GM12891 (cell line): ENCODE measurements around the gene SV2C.

Experiments used
- DNase-seq: peaks from one replicate; pipeline ENCODE4 v3.0.0; 2011; ENCODE audit warnings: low spot score; ENCODE audit not compliant: insufficient read length
- FAIRE-seq: peaks from 2 replicates; lab custom pipeline; 2011; peaks lifted over from hg19 to GRCh38; lab: Jason Lieb, UNC
- PAX5 ChIP-seq: IDR thresholded peaks from 2 replicates; pipeline ENCODE4 v1.6.1; 2011; ENCODE audit warnings: low read length, moderate library complexity, mild to moderate bottlenecking; ENCODE audit not compliant: insufficient read depth, severe bottlenecking
- POLR2A ChIP-seq: IDR thresholded peaks from 2 replicates; pipeline ENCODE4 v1.6.1; 2011; ENCODE audit warnings: low read depth, low read length, control low read depth
- POLR2AphosphoS5 ChIP-seq: IDR thresholded peaks from 2 replicates; pipeline ENCODE4 v1.6.1; 2011; ENCODE audit warnings: low read depth, low read length, control low read depth
- POU2F2 ChIP-seq: IDR thresholded peaks from 2 replicates; pipeline ENCODE4 v1.6.1; 2011; ENCODE audit warnings: low read depth, mild to moderate bottlenecking, control low read depth, low read length, moderate library complexity
- SPI1 ChIP-seq: IDR thresholded peaks from 2 replicates; pipeline ENCODE4 v1.6.1; 2011; ENCODE audit warnings: low read depth, low read length, control low read depth
- TAF1 ChIP-seq: IDR thresholded peaks from 2 replicates; pipeline ENCODE4 v1.6.1; 2011; ENCODE audit warnings: low read depth, low read length, control low read depth

The SV2C gene

DNA sequence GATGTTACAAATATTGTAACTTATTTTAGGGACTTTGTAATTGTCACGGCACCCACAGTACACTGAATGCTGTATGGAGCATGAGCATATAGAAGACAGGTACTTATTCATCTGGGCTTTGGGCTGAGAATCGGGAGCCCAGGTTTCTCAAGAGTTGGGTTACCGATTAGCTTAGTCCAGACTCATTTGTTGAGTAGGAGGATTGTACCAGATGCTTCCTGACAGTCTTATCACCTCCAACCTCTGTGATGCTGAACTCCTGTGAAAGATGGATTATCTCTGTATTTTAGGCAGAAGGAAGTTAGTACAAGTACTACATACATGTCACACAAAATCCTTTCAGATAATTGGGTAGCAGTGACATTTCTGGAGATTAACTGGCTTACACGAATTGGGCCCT lies 79.2 kb downstream of the SV2C start:
- DNase-seq (no peak), FAIRE-seq (no peak)
- no peak for TF ChIP-seq SPI1
- no peak for TF ChIP-seq POLR2AphosphoS5
- TF ChIP-seq PAX5: no peak
- TF ChIP-seq POLR2A: no peak
- no peak for TF ChIP-seq TAF1

DNA sequence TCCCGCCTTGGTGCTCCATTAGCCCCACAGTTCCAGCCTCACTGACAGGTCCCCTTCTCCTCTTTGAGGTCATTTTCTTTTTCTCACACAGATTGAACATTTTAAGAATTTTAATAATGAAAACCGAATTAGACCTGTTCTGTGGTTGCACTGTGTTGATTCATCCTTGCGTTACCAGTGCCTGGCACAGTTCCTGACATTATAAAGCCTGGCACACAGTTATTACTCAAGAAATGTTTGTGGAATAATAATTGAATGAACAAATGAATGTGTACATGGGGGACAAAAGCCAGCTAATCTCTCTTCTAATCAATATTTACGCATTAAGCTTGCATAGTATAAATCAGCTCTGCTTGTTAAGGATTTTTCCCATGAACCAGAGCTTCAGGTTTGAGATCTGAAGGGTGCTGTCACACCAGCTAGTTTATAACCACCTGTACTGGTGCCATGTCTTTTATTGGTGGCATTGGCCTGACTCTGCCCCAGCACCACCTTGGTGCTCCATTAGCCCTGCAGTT lies 80.0 kb downstream of the SV2C start:
- FAIRE-seq: no peak
- no peak for TF ChIP-seq POLR2AphosphoS5
- no peak for TF ChIP-seq POLR2A
- no peak for TF ChIP-seq TAF1
- TF ChIP-seq PAX5: no peak
- TF ChIP-seq POU2F2: no peak
- TF ChIP-seq SPI1: no peak

DNA sequence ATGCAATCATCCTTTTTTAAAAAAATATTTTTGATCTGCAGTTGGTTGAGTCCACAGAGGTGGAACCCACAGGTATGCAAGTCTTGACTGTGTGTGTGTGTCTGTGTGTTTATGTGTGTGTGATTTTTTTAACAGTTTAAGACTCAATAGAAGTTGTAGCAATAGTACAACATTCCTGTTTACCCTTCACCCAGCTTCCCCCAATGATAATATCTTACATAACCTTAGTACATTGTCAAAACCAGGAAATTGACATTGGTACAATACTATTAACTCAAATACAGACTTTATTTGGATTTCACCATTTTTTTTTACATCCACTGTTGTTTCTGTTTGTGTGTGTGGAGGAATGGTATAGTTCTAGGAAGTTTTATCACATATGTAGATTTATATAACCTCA lies 81.8 kb downstream of the SV2C start:
- TF ChIP-seq POLR2A: no peak
- no peak for TF ChIP-seq TAF1
- no peak for TF ChIP-seq SPI1
- no peak for FAIRE-seq
- no peak for DNase-seq

More for the DNA sequence above, 80.0 kb downstream of the SV2C start:
- DNase-seq: no peak

DNA sequence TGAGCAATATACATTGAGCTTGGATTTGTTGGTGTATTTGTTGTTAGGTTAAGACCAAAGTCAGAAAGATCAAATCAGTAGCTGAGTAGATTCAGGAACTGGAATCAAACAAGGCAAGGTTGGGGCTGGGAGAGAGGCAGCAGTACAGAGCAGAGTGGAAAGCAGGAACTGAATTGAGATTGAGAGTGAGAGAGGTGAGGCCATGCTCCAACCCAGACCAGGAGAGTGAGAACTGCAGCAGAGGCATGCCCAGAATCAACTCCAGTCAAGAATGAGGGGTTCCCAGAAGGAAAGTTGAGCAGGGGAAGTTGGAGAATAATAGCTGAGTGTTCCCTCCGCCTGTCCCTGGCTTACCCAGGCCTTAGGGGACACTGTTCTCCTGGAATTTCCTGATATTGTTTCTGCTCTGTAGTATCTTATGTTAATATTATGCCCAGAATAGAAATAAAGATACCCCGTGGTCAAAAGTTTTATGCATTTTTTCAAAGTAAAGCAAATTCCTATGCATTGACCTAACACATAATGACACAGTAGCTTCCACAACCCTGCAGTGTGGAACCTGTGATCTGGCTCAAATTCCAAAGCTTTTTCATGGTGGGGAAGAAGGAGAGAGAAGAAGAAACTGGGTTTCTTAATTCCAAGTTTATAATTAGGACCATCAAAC lies 82.7 kb downstream of the SV2C start:
- TF ChIP-seq POLR2AphosphoS5 (no peak), TAF1 (no peak), SPI1 (no peak), POLR2A (no peak), PAX5 (no peak), POU2F2 (no peak)
- DNase-seq: no peak
- FAIRE-seq: no peak

DNA sequence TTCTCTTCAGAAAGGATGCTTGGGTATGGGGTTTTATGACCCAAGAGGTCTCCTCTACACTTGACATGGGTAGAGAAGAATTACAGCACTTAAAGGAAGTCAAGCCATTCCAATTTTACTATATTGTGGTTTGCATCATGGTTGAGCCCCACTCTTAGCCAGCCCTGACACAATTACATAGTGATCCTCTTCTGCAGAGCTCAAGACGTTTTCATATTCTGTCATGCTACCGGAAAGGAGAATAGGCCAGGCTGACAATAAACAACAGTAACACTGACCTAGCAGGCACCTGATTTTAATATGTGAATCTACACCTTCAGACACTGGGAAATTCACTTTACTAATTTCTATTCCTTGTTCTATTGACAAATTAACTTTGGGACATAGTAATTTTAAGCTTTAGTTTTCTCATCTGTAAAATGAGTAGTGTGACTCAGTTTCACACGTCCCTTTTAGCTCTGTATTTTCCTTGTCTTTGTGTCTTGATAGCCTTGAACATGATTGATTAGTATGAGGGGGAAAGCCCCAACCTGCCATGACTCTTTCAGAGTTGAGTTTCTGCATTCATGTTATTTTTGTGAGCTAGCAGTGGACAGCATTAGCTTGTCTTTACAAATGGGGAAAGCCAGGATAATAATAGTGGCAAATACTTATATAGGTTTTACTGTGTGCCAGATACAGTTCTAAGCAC lies 83.8 kb downstream of the SV2C start:
- no peak for TF ChIP-seq SPI1
- TF ChIP-seq POLR2AphosphoS5: no peak
- no peak for TF ChIP-seq TAF1
- no peak for TF ChIP-seq PAX5
- TF ChIP-seq POU2F2: no peak
- TF ChIP-seq POLR2A: no peak
- FAIRE-seq (no peak), DNase-seq (no peak)

DNA sequence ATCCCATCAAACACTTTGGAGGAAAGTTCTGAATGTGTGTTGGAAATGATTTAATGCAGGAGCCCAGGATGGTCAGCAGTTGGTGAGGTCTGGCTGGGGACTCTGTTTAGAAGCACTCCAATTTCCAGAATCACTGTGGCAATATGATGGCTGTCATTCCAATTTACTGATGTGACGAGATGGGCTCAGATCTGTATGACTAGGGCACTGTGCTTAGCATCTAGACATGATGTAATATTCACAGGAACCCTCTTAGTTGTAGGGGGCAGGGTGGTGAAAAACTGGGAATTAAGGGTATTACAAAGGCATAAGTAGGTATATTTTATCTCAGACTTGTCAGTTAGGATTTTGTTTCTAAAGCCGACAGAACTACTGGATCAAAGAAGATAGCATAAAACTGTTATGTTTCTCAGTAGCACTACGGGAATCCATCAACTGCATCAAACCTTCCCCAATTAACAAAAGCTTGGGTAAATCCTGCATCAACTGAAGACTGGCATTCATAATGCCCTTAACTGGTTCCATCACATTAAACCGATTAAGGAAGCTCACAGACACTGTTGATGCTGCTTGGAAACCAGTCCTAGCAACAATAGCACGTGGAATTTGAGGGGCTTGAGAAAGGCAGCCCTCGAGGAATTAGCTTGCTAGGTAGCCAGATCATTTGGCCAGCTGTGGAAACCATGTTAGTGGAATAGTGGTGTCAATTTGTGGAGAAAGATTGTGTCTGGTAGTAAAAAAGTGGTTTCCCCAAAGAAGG lies 86.1 kb downstream of the SV2C start:
- DNase-seq (no peak), FAIRE-seq (no peak)
- TF ChIP-seq PAX5: no peak
- no peak for TF ChIP-seq SPI1
- no peak for TF ChIP-seq TAF1
- no peak for TF ChIP-seq POLR2AphosphoS5
- TF ChIP-seq POU2F2: no peak
- no peak for TF ChIP-seq POLR2A

DNA sequence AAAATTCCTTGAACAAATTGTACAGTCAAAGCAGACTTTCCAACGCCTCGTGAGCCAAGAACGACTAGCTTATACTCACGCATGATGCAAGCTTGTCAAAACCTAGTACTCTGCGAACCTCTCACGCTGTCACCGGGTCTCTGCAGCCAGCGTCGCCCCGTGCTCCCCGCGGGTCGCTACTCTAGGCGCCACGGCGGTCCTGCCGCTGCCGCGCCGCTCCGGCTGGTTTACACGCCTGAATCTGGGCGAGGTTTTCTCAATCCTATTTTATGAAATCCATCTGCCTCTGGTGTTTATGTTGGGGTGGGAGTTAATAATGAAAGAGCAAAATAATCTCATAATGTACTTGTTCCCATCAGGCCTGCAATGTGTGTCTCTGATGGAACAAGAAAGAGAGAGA lies 90.9 kb downstream of the SV2C start:
- TF ChIP-seq TAF1 (no peak), PAX5 (no peak), POLR2AphosphoS5 (no peak), POLR2A (no peak), POU2F2 (no peak), SPI1 (no peak)
- FAIRE-seq: no peak
- DNase-seq: no peak

DNA sequence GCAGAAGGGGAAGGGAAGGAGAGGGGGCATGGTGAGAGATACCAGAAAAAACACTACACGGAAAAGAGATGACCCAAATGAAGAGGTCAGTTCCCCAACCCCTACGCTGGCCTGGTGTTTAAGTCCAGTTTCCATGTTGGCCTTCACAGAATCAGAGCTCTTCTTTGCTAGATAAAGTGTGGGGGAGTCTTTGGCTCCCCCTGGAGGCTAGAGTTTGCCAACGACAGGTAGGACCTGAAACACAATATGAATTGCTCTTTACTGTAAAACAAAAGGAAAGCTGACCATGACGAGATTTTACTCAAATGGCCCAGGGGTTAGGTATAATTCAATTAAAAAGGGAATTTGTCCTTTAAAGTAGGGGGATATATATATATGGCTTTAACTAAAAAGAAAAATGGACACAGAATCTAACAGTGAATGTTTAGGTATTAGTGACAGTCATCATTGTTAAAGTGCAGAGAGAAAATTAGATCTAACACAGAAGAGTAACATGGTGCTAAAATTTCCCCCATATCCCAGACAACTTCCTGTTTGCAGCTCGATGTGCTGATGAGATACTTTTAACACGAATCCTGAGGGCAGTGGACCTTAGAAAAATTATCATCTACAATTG lies 92.0 kb downstream of the SV2C start:
- peak; percentile 90 for FAIRE-seq
- DNase-seq: peak; percentile 67
- TF ChIP-seq SPI1 (no peak), POLR2A (no peak), PAX5 (no peak), POU2F2 (no peak)

DNA sequence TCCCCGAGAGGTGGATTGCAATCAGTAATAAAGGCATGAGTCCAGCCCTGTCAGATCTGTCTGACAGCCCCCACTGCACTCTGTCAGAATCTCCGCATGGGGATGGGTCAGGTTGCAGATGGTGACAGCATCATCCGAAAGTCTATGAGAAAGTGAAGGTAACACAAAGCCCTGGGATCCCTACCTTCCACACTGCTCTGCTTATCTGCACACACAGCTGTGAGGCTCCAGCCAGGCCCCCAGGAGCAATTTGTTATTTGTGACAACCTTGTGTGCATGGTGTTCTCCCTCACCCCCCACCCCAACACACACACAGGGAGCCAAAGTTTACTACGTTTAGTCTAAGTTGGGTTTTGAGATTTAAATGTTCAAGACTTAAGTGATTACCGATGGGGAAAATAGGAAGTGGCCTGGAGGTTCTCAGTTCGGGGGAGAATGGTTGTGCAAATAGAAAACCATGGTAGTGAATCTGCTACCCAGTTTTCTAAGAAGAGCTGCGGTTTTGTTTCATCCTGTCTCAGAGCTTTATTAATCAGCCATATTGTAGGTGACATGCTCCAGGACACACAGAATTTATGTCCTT lies 92.7 kb downstream of the SV2C start:
- DNase-seq (peak; percentile 23), FAIRE-seq (peak; percentile 93)
- peak; percentile 85 for TF ChIP-seq SPI1
- no peak for TF ChIP-seq PAX5
